NCI-H187 treated with DMSO at 0.1 percent for 48 hours (cell line): ENCODE data around the gene TBC1D28.
"Not testable (repeated sequence)": the region's sequence is repeated elsewhere in the genome, so short reads cannot be mapped to it uniquely, and the experiment has no call there.

ENCODE experiments used
- DNase-seq: peaks from one replicate; lab custom pipeline; 2025; lab: John Stamatoyannopoulos, UW

TBC1D28 gene

GRCh38 chr17:18613016-18613415 is 31.2 kb downstream of the TBC1D28 start:
- not testable (repeated sequence) for DNase-seq

- DNase-seq = not testable (repeated sequence)
These were observed 51.1 kb downstream of the TBC1D28 start for GRCh38 chr17:18593138-18593537.
